ENCODE data around the gene SEMA6A. TPM values are rescaled to one million over a fixed set of nuclear protein-coding genes. Genes with fewer than 3 reads are reported as not detected.

SEMA6A gene
- total and polyA plus RNA-seq, 9 of the 15 experiments (the other 6 are each of a cell fraction or from before 2014, with no cell fraction given): 0.04 to 0.42 (median 0.18) TPM; not detected in 5

- H3K4me2 ChIP-seq (ENCODE audit: insufficient read depth, low read length): no peak overlapping the region
- no peaks in the 10 kb centered on the region for H3K9me1 ChIP-seq (ENCODE audit: control insufficient read depth, insufficient read depth, low read length)
- no peaks in the 10 kb centered on the region for H3K9me3 ChIP-seq (replicated peaks; ENCODE audit: control insufficient read depth, insufficient read depth, low read depth, low read length)
- intact Hi-C loops (cut with micrococcal nuclease): no loop called here
- H3K36me3 ChIP-seq (ENCODE audit: control insufficient read depth, insufficient read depth, low read length): no peaks in the 10 kb centered on the region
- no peaks in the 10 kb centered on the region for H4K20me1 ChIP-seq (replicated peaks; ENCODE audit: control insufficient read depth, insufficient read depth, low read length)
- TF ChIP-seq ZNF449 (CRISPR knock-in tag; IDR thresholded peaks at IDR 0.05) (no peak), KHSRP (IDR thresholded peaks at IDR 0.05) (no peak), RBM22 (IDR thresholded peaks at IDR 0.05; ENCODE audit: low read depth, low read length, poor library complexity, severe bottlenecking) (no peak), HDAC8 (tag; IDR thresholded peaks at IDR 0.05) (no peak), ESRRA (IDR thresholded peaks at IDR 0.05; ENCODE audit: borderline replicate concordance, low read depth) (no peak), PML (IDR thresholded peaks at IDR 0.05; ENCODE audit: low read length) (no peak), HMGXB4 (CRISPR knock-in tag; IDR thresholded peaks at IDR 0.05) (no peak), RBBP5 (IDR thresholded peaks at IDR 0.05; ENCODE audit: borderline replicate concordance, insufficient read depth, low read length, poor library complexity, severe bottlenecking) (no peak), ZZZ3 (IDR thresholded peaks at IDR 0.05) (no peak), ADNP (tag; IDR thresholded peaks at IDR 0.05) (no peak), LCOR (CRISPR knock-in tag; IDR thresholded peaks at IDR 0.05) (no peak)
- TF ChIP-seq, protein P1, sequence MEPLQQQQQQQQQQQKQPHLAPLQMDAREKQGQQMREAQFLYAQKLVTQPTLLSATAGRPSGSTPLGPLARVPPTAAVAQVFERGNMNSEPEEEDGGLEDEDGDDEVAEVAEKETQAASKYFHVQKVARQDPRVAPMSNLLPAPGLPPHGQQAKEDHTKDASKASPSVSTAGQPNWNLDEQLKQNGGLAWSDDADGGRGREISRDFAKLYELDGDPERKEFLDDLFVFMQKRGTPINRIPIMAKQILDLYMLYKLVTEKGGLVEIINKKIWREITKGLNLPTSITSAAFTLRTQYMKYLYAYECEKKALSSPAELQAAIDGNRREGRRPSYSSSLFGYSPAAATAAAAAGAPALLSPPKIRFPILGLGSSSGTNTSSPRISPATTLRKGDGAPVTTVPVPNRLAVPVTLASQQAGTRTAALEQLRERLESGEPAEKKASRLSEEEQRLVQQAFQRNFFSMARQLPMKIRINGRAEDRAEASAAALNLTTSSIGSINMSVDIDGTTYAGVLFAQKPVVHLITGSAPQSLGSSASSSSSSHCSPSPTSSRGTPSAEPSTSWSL (CRISPR knock-in tag; IDR thresholded peaks at IDR 0.05; ENCODE audit: borderline replicate concordance): no peak
- POLR2A ChIA-PET: no interaction called here
- no peak overlapping the region for H3K9ac ChIP-seq (ENCODE audit: insufficient read depth in 1 of 2, low read depth in 2 of 2, low read length in 2 of 2)
- in situ Hi-C loops (cut with MboI): no loop called here
- no peaks in the 10 kb centered on the region for H3K27me3 ChIP-seq (ENCODE audit: control insufficient read depth in 2 of 2, insufficient read depth in 2 of 2, low read length in 2 of 2)
- FAIRE-seq: no peak
- H3K79me2 ChIP-seq (ENCODE audit: control insufficient read depth, insufficient read depth, low read length): no peaks in the 10 kb centered on the region
- H3K4me1 ChIP-seq (replicated peaks in 1 of 2; ENCODE audit: control insufficient read depth in 2 of 2, insufficient read depth in 2 of 2, low read length in 2 of 2): no peaks in the 10 kb centered on the region
- BruUV-seq (replicated peaks): no TSS peak
- no peak overlapping the region for H3K4me3 ChIP-seq
- 0% methylated on average over 3 of the region's 3 CpGs for WGBS (ENCODE audit: insufficient coverage, low coverage, missing lambda C conversion rate)
- no peak for ATAC-seq
- CTCF ChIA-PET (ENCODE audit: low intra/inter-chr PET ratio): no interaction called here
- H2AFZ ChIP-seq (ENCODE audit: low read depth, low read length): no peak overlapping the region
- H3K27ac ChIP-seq (ENCODE audit: extremely low read depth, low read depth, low read length): no peak overlapping the region
- DNase-seq (ENCODE audit: extremely low read depth in 1 of 4, low spot score in 3 of 4): no peak
Measured at GRCh38 chr5:116595498-116595897, 20.9 kb upstream of the SEMA6A start.

All from K562 (cell line).